Neural cell (in vitro differentiated cells): ENCODE results near the gene CRTC1. TPM values are rescaled to one million over a fixed set of nuclear protein-coding genes. Genes with fewer than 3 reads are reported as not detected.

Experiments
- H2AFZ ChIP-seq: fragments of 200-600, 300-800 bp; sonication (generic), shearing (Covaris generic); 2 replicates; pipeline ENCODE4 v1.6.0; 2014; ENCODE audit warnings: low read depth, mild to moderate bottlenecking, antibody characterized with exemption, low read length, moderate library complexity
- H3F3A ChIP-seq: fragments of 200-600 bp; shearing (Covaris generic); 2 replicates; pipeline ENCODE4 v1.6.1; 2016; ENCODE audit warnings: mild to moderate bottlenecking, moderate library complexity, mixed read lengths, antibody characterized with exemption, low read length; ENCODE audit not compliant: insufficient read depth, poor library complexity, severe bottlenecking
- H3K27ac ChIP-seq: fragments of 200-600, 300-800 bp; sonication (generic), shearing (Covaris generic); 2 replicates; pipeline ENCODE4 v1.5.1; 2014; ENCODE audit warnings: mild to moderate bottlenecking, low read length, moderate library complexity
- H3K27me3 ChIP-seq: fragments of 300-800, 200-600 bp; sonication (generic), shearing (Covaris generic); 2 replicates; pipeline ENCODE4 v1.6.0; 2014; ENCODE audit warnings: mild to moderate bottlenecking, low read depth, low read length, moderate library complexity; ENCODE audit not compliant: insufficient read depth
- H3K36me3 ChIP-seq: fragments of 300-800, 200-600 bp; sonication (generic), shearing (Covaris generic); 2 replicates; pipeline ENCODE4 v1.5.1; 2014; ENCODE audit warnings: mild to moderate bottlenecking, antibody characterized with exemption, low read length, moderate library complexity; ENCODE audit not compliant: insufficient read depth
- H3K4me2 ChIP-seq: fragments of 300-800, 200-600 bp; sonication (generic), shearing (Covaris generic); 2 replicates; pipeline ENCODE4 v1.6.0; 2014; ENCODE audit warnings: mild to moderate bottlenecking, low read length
- H3K4me3 ChIP-seq: fragments of 300-800, 200-600 bp; sonication (generic), shearing (Covaris generic); 2 replicates; pipeline ENCODE4 v1.5.1; 2014; ENCODE audit warnings: mild to moderate bottlenecking, low read length, moderate library complexity
- H3K79me2 ChIP-seq: fragments of 200-600 bp; shearing (Covaris generic); replicated peaks from 2 replicates; pipeline ENCODE4 v1.6.0; 2014; ENCODE audit warnings: mild to moderate bottlenecking, low read length, moderate library complexity; ENCODE audit not compliant: insufficient read depth
- H3K9ac ChIP-seq: fragments of 300-800, 200-600 bp; sonication (generic), shearing (Covaris generic); 2 replicates; pipeline ENCODE4 v1.6.1; 2016; ENCODE audit warnings: mild to moderate bottlenecking, low read length, mixed read lengths
- H3K9me2 ChIP-seq: fragments of 200-600 bp; shearing (Covaris generic); 2 replicates; pipeline ENCODE4 v1.6.1; 2016; ENCODE audit warnings: mild to moderate bottlenecking, low read length, mixed read lengths; ENCODE audit not compliant: insufficient read depth
- H3K9me3 ChIP-seq: fragments of 200-600, 300-800 bp; sonication (generic), shearing (Covaris generic); 2 replicates; pipeline ENCODE4 v1.6.1; 2016; ENCODE audit warnings: mild to moderate bottlenecking, mixed run types, low read length, moderate library complexity, mixed read lengths
- H4K20me1 ChIP-seq: fragments of 200-600 bp; shearing (Covaris generic); 2 replicates; pipeline ENCODE4 v1.6.1; 2016; ENCODE audit warnings: mild to moderate bottlenecking, mixed run types; ENCODE audit not compliant: insufficient read depth
- CTCF ChIP-seq: fragments of 450-650 bp; IDR thresholded peaks from 2 replicates; pipeline ENCODE4 v1.5.1; 2014; ENCODE audit warnings: antibody characterized with exemption, mild to moderate bottlenecking, moderate library complexity; ENCODE audit not compliant: poor library complexity, severe bottlenecking
- EP300 ChIP-seq: fragments of 450-650 bp; conservative IDR thresholded peaks from 2 replicates; pipeline ENCODE4 v1.6.1; 2014; ENCODE audit warnings: antibody characterized with exemption, mild to moderate bottlenecking, moderate library complexity; ENCODE audit not compliant: poor library complexity, severe bottlenecking
- EZH2 ChIP-seq: fragments of 200-600, 300-800 bp; shearing (Covaris generic), sonication (generic); IDR thresholded peaks from 2 replicates; pipeline ENCODE4 v1.6.1; 2014; ENCODE audit warnings: antibody characterized with exemption, low read length, borderline replicate concordance, mild to moderate bottlenecking; ENCODE audit not compliant: insufficient read depth, poor library complexity, severe bottlenecking
- MXI1 ChIP-seq: fragments of 450-650 bp; conservative IDR thresholded peaks from 2 replicates; pipeline ENCODE4 v1.6.1; 2014; ENCODE audit warnings: antibody characterized with exemption, mild to moderate bottlenecking; ENCODE audit not compliant: poor library complexity, severe bottlenecking
- POLR2AphosphoS5 ChIP-seq: IDR thresholded peaks from 2 replicates; pipeline ENCODE4 v1.6.1; 2012
- RAD21 ChIP-seq: fragments of 450-650 bp; conservative IDR thresholded peaks from 2 replicates; pipeline ENCODE4 v1.6.1; 2014; ENCODE audit warnings: antibody characterized with exemption, mild to moderate bottlenecking, moderate library complexity
- REST ChIP-seq: IDR thresholded peaks from 2 replicates; pipeline ENCODE4 v1.6.1; 2012; ENCODE audit warnings: borderline replicate concordance
- SMC3 ChIP-seq: fragments of 450-650 bp; conservative IDR thresholded peaks from 2 replicates; pipeline ENCODE4 v1.6.1; 2014; ENCODE audit warnings: antibody characterized with exemption, mild to moderate bottlenecking, moderate library complexity; ENCODE audit not compliant: poor library complexity
- polyA plus RNA-seq: library from polyadenylated mRNA; depleted of rRNA; stranded (reverse); fragments of >200 nt; gene quantifications from 2 replicates; pipeline ENCODE4 v1.2.3, GENCODE V29; 2014

Gene CRTC1
- polyA plus RNA-seq, 1 donor from 2014 or later, result 10.4 TPM

- Histone ChIP-seq H3K9ac (no peak overlapping the region), H3K9me3 (no peaks in the 10 kb centered on the region), H3K4me3 (no peak overlapping the region)
These were observed 53.2 kb downstream of the CRTC1 start for GRCh38 chr19:18736415-18737336.

GRCh38 chr19:18737337-18737953 lies 54.0 kb downstream of the CRTC1 start:
- Histone ChIP-seq H3K36me3 (no peaks in the 10 kb centered on the region), H2AFZ (no peak overlapping the region), H3K9ac (no peak overlapping the region), H4K20me1 (no peaks in the 10 kb centered on the region), H3K9me2 (no peaks in the 10 kb centered on the region), H3K4me3 (no peak overlapping the region), H3K4me2 (no peak overlapping the region), H3K27ac (no peak overlapping the region), H3K27me3 (no peaks in the 10 kb centered on the region), H3K9me3 (no peaks in the 10 kb centered on the region), H3F3A (no peaks in the 10 kb centered on the region), H3K79me2 (no peaks in the 10 kb centered on the region)
- TF ChIP-seq EZH2 (no peak), REST (no peak), CTCF (no peak), RAD21 (no peak), SMC3 (no peak), EP300 (no peak), POLR2AphosphoS5 (no peak), MXI1 (no peak)

More at GRCh38 chr19:18736415-18737336, 53.2 kb downstream of the CRTC1 start:
- Histone ChIP-seq H3K79me2 (no peaks in the 10 kb centered on the region), H3K36me3 (no peaks in the 10 kb centered on the region), H4K20me1 (no peaks in the 10 kb centered on the region), H3K4me2 (no peak overlapping the region), H3K9me2 (no peaks in the 10 kb centered on the region), H2AFZ (no peak overlapping the region), H3K27ac (no peak overlapping the region), H3K27me3 (no peaks in the 10 kb centered on the region), H3F3A (no peaks in the 10 kb centered on the region)
- TF ChIP-seq RAD21 (no peak), EP300 (no peak), EZH2 (no peak)
